ENCODE measurements around the gene TNKS1BP1.

DNA sequence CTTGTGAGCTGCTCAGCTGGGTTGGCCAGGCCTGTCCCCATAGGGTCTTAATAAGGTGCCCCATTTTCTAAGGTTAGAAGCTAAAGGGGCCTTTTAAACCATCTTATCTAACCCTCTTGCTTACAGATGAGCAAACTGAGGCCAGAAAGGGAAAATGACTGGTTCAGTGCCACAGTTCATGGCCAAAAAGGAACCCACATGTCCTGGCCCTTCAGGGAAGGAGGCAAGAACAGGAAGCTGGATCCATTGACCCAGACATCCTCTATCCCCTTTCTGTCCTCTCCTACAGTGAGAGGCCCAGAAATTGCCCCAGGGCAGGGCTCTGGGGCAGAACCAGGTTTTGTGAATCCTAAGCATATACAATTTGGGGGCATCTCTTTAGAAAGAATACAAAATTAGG, 46.2 kb upstream of the TNKS1BP1 start:
- TF ChIP-seq POLR2AphosphoS5 (IDR thresholded peaks at IDR 0.05; ENCODE audit: low read depth, low read length) (no peak), SIN3A (IDR thresholded peaks at IDR 0.05; ENCODE audit: borderline replicate concordance, insufficient read depth, low read depth, low read length) (no peak)
- TF ChIP-seq, protein P1, sequence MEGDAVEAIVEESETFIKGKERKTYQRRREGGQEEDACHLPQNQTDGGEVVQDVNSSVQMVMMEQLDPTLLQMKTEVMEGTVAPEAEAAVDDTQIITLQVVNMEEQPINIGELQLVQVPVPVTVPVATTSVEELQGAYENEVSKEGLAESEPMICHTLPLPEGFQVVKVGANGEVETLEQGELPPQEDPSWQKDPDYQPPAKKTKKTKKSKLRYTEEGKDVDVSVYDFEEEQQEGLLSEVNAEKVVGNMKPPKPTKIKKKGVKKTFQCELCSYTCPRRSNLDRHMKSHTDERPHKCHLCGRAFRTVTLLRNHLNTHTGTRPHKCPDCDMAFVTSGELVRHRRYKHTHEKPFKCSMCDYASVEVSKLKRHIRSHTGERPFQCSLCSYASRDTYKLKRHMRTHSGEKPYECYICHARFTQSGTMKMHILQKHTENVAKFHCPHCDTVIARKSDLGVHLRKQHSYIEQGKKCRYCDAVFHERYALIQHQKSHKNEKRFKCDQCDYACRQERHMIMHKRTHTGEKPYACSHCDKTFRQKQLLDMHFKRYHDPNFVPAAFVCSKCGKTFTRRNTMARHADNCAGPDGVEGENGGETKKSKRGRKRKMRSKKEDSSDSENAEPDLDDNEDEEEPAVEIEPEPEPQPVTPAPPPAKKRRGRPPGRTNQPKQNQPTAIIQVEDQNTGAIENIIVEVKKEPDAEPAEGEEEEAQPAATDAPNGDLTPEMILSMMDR (IDR thresholded peaks at IDR 0.05) = no peak
